GM12878 (cell line): ENCODE data around the gene MTM1. TPM values are rescaled to one million over a fixed set of nuclear protein-coding genes. Genes with fewer than 3 reads are reported as not detected.

Source experiments
- polyA plus RNA-seq, 11 experiments: library from polyadenylated mRNA; depleted of rRNA in 4 of 11; unstranded in 6 of 11; stranded (reverse) in 5 of 11; fragments of >200 nt; fragmentation: Nextera tagmentation in 4 of 11; fragmentation: Illumina TruSeq in 1 of 11; extraction: Ambion mirVana in 4 of 11; extraction: Trizol in 1 of 11; gene quantifications; 1 replicate in 1 of 11; 2 replicates in 10 of 11; pipeline versions ENCODE4 v1.2.1 to v1.2.3, GENCODE V29; 2011 to 2016; ENCODE audit warnings: inconsistent platforms in 2 of 11, missing spikeins in 2 of 11, low read depth in 1 of 11
- total RNA-seq, 4 experiments: library from RNA; depleted of rRNA in 3 of 4; stranded (reverse); fragments of >200 nt in 3 of 4; fragmentation: Illumina TruSeq in 1 of 4; extraction: Trizol in 1 of 4; gene quantifications; 2 replicates each; pipeline versions ENCODE4 v1.2.1 to v1.2.3, GENCODE V29; 2013 to 2021

The MTM1 gene
- total and polyA plus RNA-seq, 10 of the 15 experiments (the other 5 are each of a cell fraction or from before 2014, with no cell fraction given), result 3.9 to 13.3 (median 8.4) TPM

Other genes starting within 250 kb of the MTM1 start
- not detected in 2 replicates for gene MAMLD1, start 205.3 kb upstream of the MTM1 start, total RNA-seq (2014; rRNA removed)
- gene MAMLD1, start 205.3 kb upstream of the MTM1 start, total RNA-seq (2014; rRNA removed; fragmentation: Illumina TruSeq; extraction: Trizol), result not detected in 2 replicates
- not detected in 2 replicates for gene MAMLD1, start 205.3 kb upstream of the MTM1 start, total RNA-seq (2021)
- gene MAMLD1, start 205.3 kb upstream of the MTM1 start, polyA plus RNA-seq (2011; rRNA removed), result 0.04 and 0.05 TPM in 2 replicates
- gene MAMLD1, start 205.3 kb upstream of the MTM1 start, polyA plus RNA-seq (2014; fragmentation: Illumina TruSeq; extraction: Trizol), result not detected in 2 replicates
- gene MAMLD1, start 205.3 kb upstream of the MTM1 start, polyA plus RNA-seq (2014; fragmentation: Nextera tagmentation; extraction: Ambion mirVana), result not detected
- 0.03 and 0.04 TPM in 2 replicates for gene MAMLD1, start 205.3 kb upstream of the MTM1 start, polyA plus RNA-seq (2014; rRNA removed)
- gene MAMLD1, start 205.3 kb upstream of the MTM1 start, polyA plus RNA-seq (2016; fragmentation: Nextera tagmentation; extraction: Ambion mirVana), result not detected
- 22.7 and 23.6 TPM in 2 replicates for gene MTMR1, start 124.8 kb downstream of the MTM1 start, total RNA-seq (2014; rRNA removed)
- gene MTMR1, start 124.8 kb downstream of the MTM1 start, total RNA-seq (2014; rRNA removed; fragmentation: Illumina TruSeq; extraction: Trizol), result 20.3 and 22.2 TPM in 2 replicates
- 29.2 and 31.8 TPM in 2 replicates for gene MTMR1, start 124.8 kb downstream of the MTM1 start, total RNA-seq (2021)
- gene MTMR1, start 124.8 kb downstream of the MTM1 start, polyA plus RNA-seq (2011; rRNA removed), result 31.4 and 38.5 TPM in 2 replicates
- 32.2 and 40.5 TPM in 2 replicates for gene MTMR1, start 124.8 kb downstream of the MTM1 start, polyA plus RNA-seq (2014; fragmentation: Illumina TruSeq; extraction: Trizol)
- gene MTMR1, start 124.8 kb downstream of the MTM1 start, polyA plus RNA-seq (2014; fragmentation: Nextera tagmentation; extraction: Ambion mirVana), result 1 to 10 TPM; 1.2 to 2.5 TPM
- 25.0 and 25.4 TPM in 2 replicates for gene MTMR1, start 124.8 kb downstream of the MTM1 start, polyA plus RNA-seq (2014; rRNA removed)
- gene MTMR1, start 124.8 kb downstream of the MTM1 start, polyA plus RNA-seq (2016; fragmentation: Nextera tagmentation; extraction: Ambion mirVana), result 1 to 10 TPM; 3.8 to 4.8 TPM